VCaP (cell line): Measurements from ENCODE around the gene ZFPM1.
A peak's percentile ranks its signal among the peaks of the same experiment; 100 is the strongest.

Source experiments
- H3K27ac ChIP-seq: fragments of 450-650 bp; 2 replicates; pipeline ENCODE4 v1.5.1; 2017
- TF ChIP-seq, protein P1 (sequence below): fragments of 450-650 bp; conservative IDR thresholded peaks from 2 replicates; pipeline ENCODE4 v1.5.1; 2017; ENCODE audit warnings: mild to moderate bottlenecking, moderate library complexity

The ZFPM1 gene

DNA sequence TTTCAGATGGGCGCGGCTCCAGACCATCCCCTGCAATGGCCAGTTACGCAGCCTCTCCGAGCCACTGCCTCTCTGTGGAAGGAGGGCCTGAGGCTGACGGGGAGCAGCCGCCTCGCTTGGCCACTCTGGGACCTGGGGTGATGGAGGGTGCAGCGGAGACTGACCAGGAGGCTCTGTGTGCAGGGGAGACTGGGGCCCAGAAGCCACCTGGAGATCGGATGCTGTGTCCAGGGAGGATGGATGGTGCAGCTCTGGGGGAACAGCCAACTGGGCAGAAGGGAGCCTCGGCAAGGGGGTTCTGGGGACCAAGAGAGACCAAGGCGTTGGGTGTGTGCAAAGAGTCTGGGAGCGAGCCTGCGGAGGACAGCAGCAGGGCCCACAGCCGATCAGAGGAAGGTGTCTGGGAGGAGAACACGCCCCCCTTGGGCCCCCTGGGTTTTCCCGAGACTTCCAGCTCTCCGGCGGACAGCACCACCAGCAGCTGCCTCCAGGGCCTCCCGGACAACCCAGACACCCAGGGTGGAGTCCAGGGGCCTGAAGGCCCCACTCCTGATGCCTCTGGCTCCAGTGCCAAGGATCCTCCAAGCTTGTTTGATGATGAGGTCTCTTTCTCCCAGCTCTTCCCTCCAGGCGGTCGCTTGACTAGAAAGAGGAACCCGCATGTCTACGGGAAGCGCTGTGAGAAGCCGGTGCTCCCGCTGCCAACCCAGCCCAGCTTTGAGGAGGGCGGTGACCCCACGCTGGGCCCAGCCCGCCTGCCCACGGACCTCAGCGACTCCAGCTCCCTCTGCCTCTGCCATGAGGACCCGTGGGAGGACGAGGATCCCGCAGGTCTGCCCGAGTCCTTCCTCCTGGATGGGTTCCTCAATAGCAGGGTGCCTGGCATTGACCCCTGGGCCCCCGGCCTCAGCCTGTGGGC, 17.4 kb upstream of the ZFPM1 start:
- TF ChIP-seq, protein P1, sequence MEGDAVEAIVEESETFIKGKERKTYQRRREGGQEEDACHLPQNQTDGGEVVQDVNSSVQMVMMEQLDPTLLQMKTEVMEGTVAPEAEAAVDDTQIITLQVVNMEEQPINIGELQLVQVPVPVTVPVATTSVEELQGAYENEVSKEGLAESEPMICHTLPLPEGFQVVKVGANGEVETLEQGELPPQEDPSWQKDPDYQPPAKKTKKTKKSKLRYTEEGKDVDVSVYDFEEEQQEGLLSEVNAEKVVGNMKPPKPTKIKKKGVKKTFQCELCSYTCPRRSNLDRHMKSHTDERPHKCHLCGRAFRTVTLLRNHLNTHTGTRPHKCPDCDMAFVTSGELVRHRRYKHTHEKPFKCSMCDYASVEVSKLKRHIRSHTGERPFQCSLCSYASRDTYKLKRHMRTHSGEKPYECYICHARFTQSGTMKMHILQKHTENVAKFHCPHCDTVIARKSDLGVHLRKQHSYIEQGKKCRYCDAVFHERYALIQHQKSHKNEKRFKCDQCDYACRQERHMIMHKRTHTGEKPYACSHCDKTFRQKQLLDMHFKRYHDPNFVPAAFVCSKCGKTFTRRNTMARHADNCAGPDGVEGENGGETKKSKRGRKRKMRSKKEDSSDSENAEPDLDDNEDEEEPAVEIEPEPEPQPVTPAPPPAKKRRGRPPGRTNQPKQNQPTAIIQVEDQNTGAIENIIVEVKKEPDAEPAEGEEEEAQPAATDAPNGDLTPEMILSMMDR = no peak

GRCh38 chr16:88436796-88437195, 16.3 kb upstream of the ZFPM1 start:
- TF ChIP-seq, protein P1 = no peak

More for the DNA sequence above, 17.4 kb upstream of the ZFPM1 start:
- no peak overlapping the region for H3K27ac ChIP-seq

DNA sequence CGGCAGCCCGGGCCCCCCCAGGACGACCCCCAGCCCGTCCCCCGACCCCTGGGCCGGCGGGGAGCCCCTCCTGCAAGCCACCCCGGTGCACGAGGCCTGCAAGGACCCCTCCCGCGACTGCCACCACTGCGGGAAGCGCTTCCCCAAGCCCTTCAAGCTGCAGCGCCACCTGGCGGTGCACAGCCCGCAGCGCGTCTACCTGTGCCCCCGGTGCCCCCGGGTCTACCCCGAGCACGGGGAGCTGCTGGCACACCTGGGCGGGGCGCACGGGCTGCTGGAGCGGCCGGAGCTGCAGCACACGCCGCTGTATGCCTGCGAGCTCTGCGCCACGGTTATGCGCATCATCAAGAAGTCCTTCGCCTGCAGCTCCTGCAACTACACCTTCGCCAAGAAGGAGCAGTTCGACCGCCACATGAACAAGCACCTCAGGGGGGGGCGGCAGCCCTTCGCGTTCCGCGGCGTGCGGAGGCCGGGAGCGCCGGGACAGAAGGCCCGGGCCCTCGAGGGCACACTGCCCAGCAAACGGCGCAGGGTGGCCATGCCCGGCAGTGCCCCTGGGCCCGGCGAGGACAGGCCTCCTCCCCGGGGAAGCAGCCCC, 15.6 kb upstream of the ZFPM1 start:
- TF ChIP-seq, protein P1 = peak; percentile 72

More at GRCh38 chr16:88436796-88437195, 16.3 kb upstream of the ZFPM1 start:
- H3K27ac ChIP-seq = no peak overlapping the region

GRCh38 chr16:88438084-88438870, 14.8 kb upstream of the ZFPM1 start:
- H3K27ac ChIP-seq = no peak overlapping the region
- TF ChIP-seq, protein P1 = no peak

More for the DNA sequence above, 15.6 kb upstream of the ZFPM1 start:
- H3K27ac ChIP-seq = no peak overlapping the region

- TF ChIP-seq, protein P1 = no peak
- no peak overlapping the region for H3K27ac ChIP-seq
Measured at GRCh38 chr16:88439016-88439415, 14.1 kb upstream of the ZFPM1 start.

- TF ChIP-seq, protein P1 = no peak
Measured at GRCh38 chr16:88439706-88440105, 13.4 kb upstream of the ZFPM1 start.

DNA sequence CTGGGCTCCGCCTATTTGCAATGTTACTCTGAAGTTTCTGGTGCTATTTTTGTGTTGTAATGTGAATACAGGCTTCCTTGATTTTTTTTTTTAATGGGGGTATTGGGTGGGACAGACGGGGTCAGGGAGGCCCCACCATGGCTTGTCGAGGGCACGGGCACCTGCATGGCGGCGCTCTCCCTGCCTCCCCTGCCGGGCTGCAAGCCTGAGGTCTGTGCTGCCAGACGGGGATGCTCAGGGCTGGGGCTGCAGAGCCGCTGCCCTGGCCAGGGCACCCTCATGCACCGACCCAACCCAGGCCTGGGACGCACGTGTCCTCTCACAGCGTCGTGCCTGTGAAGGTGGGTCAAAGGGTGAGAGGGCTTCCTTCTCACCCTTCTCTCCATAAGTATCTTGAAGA, 13.0 kb upstream of the ZFPM1 start:
- no peak overlapping the region for H3K27ac ChIP-seq
- TF ChIP-seq, protein P1 = no peak

More at GRCh38 chr16:88439706-88440105, 13.4 kb upstream of the ZFPM1 start:
- no peak overlapping the region for H3K27ac ChIP-seq
